Urothelium cell line (cell line): ENCODE data around the gene CRY2.

ENCODE experiments used
- DNase-seq: peaks from one replicate; pipeline ENCODE4 v3.0.0; 2011; ENCODE audit warnings: low spot score, mixed read lengths
- FAIRE-seq: peaks from 2 replicates; lab custom pipeline; 2011; peaks lifted over from hg19 to GRCh38; lab: Jason Lieb, UNC

Gene CRY2

DNA sequence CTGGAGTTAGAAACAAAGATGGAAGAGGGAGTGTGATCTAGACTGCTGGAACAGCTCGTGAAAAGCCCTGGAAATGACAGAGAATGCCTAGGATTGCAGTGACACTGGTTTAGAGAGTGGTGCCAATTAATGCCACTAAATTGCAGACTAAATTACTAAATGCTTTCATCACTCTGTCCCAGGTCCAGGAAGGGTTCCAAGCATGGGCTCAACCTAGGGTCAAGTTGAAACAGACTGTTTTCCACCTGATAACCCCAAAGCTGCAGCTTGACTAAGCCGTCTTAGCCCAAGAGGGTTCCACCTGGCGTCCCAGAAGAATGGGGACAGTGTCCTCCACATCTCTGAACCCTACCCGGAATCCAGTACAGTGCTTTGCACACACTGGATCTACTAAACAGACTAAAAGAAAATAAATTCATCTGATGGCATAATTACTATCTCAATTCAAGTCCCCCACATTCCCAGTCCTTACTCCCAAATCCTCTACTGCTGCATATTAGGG is 1.1 kb upstream of the CRY2 start:
- DNase-seq, result no peak
- FAIRE-seq, result no peak

DNA sequence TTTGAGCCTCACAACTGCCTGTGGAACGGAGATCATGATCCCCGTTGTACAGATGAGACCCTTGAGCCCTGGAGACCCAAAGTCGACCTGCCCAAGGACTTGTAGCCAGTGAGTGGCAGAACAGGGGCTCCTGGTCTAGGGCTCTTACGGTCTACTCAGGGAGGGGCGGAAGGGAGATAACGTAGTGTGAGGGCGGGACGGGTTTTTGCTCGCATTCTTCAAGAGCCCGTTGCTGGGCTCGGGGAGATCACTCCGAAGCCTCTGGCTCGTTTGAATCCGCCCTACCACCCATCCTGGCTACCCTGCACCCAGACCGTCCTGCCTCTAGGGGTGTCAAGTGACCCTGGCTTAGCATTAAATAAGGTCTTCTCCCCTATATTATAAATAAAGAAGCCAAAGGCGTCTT is 639 bp downstream of the CRY2 start:
- FAIRE-seq, result no peak
- DNase-seq, result peak; percentile 58

DNA sequence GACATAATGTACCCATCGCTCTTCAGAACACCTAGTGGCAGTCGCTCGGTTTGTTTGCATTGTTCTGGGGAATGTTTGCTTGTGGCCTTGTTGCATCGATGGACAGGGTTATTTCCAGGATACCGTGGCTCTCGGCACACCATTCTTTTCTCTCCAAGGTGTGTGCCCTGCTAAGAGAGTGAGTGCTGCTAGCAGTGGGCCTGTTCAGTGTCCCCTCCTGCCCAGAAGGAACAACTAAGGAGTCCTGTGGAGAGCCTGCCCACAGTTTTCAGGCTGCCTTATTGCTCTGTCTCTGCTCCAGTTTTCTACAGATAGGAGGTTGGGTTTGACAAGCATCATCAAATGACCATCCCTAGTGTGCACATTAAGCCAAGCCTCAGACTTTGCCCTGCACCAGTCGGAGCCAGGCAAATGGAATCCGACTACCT is 1.4 kb downstream of the CRY2 start:
- DNase-seq, result no peak
- no peak for FAIRE-seq

DNA sequence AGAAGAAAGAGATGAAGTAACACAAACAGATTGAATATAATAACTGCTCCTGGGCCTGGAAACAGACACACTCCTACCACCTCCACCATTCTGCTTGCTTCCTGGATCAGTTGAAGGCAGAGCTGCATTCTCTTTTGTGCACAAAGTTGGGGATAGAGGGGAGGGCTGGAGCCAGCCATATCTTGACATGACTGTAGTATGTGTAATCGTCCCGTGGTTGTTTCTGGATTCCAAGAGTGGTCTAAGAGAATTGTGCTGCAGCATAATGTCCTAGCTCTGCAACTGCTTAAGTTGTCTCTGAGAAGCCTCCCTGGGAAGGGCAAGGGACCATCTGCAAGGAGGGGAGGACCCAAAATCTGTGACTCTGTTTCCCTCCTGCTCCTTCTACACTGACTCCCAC is 3.2 kb downstream of the CRY2 start:
- DNase-seq (no peak), FAIRE-seq (no peak)

- FAIRE-seq (no peak), DNase-seq (no peak)
Observed at GRCh38 chr11:45851228-45851627, 4.0 kb downstream of the CRY2 start.

- no peak for DNase-seq
- no peak for FAIRE-seq
Observed at GRCh38 chr11:45852018-45852711, 4.9 kb downstream of the CRY2 start.

- FAIRE-seq (no peak), DNase-seq (no peak)
Observed at GRCh38 chr11:45852712-45853101, 5.4 kb downstream of the CRY2 start.

GRCh38 chr11:45853332-45854219 is 6.3 kb downstream of the CRY2 start:
- no peak for FAIRE-seq
- DNase-seq, result no peak

GRCh38 chr11:45855308-45855707 is 8.0 kb downstream of the CRY2 start:
- DNase-seq (no peak), FAIRE-seq (no peak)

- FAIRE-seq (no peak), DNase-seq (no peak)
Observed at GRCh38 chr11:45856044-45856468, 8.8 kb downstream of the CRY2 start.

GRCh38 chr11:45857961-45858474 is 10.7 kb downstream of the CRY2 start:
- FAIRE-seq (no peak), DNase-seq (no peak)

GRCh38 chr11:45858751-45859398 is 11.6 kb downstream of the CRY2 start:
- DNase-seq, result no peak
- no peak for FAIRE-seq

DNA sequence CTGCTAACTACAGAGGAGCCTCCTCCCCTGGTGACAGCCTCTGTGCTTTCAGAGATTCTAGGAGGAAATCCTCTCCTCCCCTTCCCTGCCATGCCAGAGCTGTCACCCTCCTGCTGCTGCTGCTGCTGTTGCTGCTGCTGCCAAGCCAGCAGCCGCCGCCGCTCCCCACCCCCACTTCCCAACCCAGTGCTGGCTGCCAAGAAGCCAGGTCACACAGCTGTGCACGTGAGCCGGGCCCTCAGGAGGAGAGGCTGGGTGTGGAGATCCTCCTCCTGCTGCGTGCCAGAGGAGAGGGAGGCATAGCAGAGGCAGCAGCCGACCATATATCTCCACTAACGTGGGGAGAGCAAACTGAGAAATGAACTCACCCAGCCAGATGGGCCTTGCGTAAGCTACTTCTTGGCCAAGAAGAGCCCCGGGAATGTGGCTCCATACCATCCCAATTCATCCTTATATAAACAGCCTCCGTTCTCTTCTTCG is 12.4 kb downstream of the CRY2 start:
- peak; percentile 61 for FAIRE-seq
- peak; percentile 87 for DNase-seq

DNA sequence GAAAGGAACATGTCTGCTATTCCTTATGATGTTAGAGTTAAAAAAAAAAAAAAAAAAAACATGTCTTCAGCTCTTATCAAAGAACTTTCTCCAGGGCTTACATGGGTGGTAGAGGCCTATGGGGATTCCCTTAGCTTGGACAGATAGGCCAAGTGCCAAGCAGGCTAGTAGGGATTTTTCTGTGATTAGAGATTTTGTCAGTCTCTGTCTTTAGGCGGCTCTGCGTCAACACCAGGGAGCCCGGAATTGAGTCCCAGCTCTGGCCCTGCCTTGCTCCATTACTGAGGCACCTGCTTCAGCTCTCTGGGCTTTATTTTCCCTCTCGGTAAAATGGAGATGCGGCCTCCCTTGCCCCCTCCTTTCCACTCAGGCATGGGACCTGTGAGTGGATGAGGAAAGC is 13.1 kb downstream of the CRY2 start:
- FAIRE-seq (no peak), DNase-seq (no peak)

- FAIRE-seq (no peak), DNase-seq (no peak)
Observed at GRCh38 chr11:45860764-45861510, 13.7 kb downstream of the CRY2 start.

DNA sequence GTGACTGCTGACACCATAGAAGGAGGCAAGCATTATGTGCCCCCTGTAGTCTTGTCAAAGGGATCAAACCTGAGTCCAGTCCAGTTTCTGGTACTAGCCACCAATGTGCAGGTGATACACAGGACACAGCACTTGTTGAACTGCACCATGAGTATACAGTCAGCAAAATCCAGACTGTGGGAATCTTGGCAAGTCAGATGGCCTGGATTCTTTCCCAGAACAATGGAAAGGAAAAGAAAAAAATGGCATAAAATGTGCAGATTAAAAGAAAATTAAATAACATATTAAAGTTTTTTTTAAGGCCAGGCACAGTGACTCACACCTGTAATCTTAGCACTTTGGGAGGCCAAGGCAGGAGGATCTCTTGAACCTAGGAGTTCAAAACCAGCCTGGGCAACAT is 16.8 kb downstream of the CRY2 start:
- FAIRE-seq, result no peak
- DNase-seq, result no peak

DNA sequence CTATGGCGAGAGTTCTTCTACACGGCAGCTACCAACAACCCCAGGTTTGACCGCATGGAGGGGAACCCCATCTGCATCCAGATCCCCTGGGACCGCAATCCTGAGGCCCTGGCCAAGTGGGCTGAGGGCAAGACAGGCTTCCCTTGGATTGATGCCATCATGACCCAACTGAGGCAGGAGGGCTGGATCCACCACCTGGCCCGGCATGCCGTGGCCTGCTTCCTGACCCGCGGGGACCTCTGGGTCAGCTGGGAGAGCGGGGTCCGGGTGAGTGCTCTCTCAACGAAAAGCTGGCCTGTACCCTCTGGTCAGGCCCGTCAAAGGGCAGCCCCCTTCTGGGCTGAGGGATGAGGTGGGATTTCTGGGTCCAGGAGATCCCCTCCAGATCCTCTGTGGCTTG is 22.3 kb downstream of the CRY2 start:
- FAIRE-seq (no peak), DNase-seq (no peak)

- FAIRE-seq (no peak), DNase-seq (no peak)
Observed at GRCh38 chr11:45870706-45871105, 23.4 kb downstream of the CRY2 start.

DNA sequence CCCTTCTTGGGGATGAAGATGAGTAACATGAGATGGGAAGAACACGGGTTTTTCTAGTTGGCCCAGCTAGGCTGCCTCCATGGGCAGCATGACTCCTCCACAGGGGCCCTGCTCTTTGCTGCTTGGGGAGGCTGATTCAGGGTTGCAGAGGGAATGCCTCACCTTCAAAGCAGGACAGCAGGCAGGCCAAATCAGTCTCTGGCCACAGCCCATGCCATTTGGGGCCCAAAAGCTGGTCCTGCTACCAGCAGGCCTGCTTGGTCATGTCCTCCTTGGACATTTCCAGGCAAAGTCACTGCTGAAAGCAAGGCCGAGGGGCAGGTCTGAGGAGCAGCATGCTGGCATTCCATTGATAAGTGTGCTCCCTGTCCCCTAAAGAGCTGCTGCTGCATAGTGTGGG is 24.4 kb downstream of the CRY2 start:
- DNase-seq, result no peak
- no peak for FAIRE-seq

DNA sequence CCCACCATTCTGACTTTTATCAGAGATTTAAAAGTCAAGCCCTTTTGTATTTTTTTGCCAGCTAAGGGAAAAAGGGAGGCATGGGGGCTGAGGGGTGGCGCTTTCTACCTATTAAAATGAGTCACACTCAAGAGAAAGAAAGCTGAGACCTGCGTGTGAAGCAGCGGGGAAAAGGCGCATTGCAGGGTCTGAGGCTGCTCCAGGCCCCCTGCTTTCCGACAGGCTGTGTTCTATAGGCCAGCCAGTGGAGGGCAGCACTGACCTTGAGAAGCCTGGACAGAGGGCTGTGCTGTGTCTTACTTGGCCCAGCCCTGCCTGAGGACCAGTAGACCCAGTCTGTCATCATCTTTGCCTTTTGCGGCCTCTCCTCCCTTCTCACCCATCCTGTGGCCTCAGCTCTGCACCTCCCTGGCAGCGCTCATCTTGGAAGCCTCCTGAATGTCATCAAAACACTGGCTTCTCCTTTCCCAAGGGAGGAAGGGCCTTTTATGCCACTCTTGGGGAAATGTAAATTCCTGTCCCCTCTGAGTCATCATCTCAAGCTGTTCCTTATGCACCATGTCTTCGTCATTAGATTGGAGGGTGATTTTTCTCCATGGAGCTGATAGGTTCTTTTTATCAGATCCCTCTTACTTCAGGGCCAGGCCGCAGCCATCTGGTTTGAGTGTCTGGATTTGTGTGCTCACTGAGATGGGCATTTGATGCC is 25.5 kb downstream of the CRY2 start:
- FAIRE-seq, result no peak
- DNase-seq, result peak; percentile 79
